GM18499 (cell line): ENCODE measurements around the gene SBK2.

Experiments used
- ATAC-seq: cut with Tn5 transposase; IDR thresholded peaks from one replicate; pipeline ENCODE4 v1.9.1; 2021; ENCODE audit warnings: moderate number of reproducible peaks; ENCODE audit not compliant: insufficient read depth, unreplicated experiment

SBK2 gene

DNA sequence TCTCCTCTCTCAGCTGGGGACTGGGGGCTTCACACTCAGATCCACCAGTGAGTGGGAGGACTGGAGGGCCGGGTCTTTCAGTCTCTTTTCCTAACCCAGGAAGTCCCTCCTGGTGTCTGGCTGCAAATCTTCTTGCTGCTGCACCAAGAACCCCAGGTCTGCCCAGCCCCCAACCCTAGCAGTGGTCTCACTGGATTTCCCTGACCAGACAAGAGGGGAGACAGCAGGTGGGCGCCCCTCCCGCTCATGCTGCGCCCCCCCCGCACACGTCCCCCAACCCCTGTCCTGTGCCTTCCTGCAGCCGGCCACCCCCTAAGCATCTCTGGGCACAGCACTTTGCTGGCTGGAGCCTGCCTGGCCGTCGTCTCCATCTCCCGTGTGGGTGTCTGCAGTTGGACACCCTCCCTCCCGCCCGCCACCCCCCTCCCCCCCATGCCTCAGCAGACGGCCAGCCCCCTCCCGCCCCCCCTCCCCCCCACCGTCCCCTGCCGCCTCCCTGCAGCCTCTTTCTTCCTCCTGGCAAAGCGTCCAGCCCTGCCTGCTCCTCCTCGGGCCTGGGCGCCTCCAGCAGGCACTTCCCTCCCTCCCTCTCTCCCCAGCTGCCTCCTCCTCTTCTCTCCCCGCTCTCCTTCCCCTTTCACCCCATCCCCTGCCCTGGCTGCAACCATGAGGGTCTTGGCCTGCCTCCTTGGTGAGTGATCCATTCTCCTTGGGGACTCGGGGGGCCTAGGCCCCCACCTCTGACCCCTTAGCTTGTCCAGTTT lies 48.8 kb downstream of the SBK2 start, which contains the start of gene SSC5D:
TSS of gene SSC5D (plus strand) at position 513 of the 764 bp plus-strand sequence. CDS start at position 667, 154 bp downstream.
- ATAC-seq, result no peak

DNA sequence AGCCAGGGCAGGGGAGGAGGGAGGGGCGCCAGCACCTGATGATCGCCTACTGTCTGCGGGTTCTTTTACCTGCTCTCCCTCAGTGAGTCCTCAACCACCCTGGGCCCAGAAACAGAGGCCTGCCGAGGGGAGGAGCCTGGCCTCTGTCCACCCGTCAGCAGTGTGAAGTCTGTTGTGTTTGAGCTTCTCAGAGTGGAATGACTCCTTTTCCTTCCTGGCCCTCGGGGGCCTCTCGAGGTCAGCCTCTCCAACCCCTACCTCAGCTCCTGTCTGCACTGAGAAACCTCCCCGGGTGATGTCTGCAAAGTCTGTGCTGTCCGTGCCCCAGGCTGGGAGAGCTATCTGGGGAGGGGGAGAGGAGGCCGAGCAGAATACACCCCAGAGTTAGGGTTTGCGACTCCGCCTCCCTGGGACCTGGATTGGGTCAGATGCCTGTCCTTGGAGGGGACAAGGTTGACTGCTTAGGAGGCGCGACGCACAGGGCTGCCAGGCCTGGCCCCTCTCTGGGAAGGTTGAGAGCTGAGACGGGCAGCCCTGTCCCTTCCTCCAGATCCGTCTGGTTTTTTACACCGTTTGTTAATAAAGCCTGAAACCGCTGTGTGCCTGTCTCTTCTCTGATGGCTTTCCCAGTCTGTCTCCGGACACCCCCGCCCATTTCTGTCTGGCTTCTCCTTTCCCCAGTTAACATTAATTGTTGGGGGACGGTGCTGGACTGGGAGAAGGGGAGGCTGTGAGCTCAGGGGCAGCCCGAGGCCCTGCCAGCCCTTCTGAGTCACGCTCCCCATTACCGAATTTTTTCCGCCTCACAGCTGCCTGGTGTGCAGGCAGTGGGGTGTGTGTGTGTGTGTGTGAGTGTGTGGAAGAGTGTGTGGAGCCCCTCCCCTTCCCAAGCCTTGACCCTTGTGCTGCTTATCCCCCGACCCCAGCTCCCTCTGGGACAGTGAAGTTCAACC lies 49.7 kb downstream of the SBK2 start:
- ATAC-seq, result no peak

DNA sequence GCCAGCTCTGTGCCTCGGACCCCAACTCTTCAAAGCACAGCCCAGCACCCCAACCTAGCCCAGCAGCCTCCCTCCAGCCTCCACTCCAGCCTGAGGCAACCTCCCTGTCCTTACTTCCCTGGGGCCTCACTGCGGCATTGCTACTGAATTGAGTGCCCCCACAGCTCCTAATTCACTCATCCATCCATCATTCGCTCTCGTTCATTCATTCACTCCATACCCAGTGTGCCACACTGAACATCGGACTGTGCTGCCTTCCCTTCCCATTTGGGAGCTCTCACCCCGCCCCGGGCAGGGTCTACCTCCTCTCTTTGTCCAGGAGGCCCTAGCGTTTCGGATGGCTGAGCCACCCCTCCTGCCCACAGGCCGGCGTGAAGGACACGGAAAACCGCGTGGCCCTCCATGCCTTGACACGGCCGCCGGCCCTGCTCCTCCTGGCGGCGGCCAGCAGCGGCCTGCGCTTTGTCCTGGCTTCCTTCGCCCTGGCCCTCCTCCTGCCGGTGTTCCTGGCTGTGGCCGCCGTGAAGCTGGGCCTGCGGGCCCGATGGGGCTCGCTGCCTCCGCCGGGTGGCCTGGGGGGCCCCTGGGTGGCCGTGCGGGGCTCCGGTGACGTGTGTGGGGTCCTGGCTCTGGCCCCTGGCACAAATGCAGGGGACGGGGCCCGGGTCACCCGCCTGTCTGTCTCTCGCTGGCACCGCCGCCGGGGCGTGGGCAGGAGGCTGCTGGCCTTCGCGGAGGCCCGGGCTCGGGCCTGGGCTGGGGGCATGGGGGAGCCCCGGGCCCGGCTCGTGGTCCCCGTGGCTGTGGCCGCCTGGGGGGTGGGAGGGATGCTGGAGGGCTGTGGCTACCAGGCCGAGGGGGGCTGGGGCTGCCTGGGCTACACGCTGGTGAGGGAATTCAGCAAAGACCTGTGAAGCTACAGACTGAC lies 50.6 kb downstream of the SBK2 start:
- no peak for ATAC-seq

DNA sequence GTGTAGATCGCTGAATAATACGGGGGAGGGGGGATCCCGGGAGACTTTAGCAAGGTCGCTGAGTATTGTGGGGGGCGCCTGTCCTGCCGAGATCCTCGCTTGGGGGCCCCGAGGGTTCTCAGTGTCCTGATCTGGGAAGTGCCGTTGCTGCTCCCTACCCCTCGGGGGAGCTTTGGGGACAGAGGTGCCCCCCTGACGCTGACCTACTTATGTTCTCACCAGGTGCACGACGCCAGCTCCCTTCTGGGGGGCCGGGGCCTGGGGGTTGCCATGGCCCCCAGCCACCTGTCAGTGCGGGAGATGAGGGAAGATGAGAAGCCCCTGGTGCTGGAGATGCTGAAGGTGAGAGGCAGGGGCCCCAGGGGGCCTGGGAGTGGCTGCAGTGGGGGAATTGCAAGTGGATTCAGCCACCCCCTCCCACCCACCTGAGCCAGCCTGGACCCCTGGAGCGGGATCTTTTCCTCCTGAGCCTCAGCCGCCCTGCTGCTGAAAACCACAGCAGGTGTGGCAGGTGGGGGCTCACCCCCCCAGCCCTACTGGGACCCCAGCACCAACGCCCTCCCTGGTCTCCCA lies 51.4 kb downstream of the SBK2 start:
- no peak for ATAC-seq

DNA sequence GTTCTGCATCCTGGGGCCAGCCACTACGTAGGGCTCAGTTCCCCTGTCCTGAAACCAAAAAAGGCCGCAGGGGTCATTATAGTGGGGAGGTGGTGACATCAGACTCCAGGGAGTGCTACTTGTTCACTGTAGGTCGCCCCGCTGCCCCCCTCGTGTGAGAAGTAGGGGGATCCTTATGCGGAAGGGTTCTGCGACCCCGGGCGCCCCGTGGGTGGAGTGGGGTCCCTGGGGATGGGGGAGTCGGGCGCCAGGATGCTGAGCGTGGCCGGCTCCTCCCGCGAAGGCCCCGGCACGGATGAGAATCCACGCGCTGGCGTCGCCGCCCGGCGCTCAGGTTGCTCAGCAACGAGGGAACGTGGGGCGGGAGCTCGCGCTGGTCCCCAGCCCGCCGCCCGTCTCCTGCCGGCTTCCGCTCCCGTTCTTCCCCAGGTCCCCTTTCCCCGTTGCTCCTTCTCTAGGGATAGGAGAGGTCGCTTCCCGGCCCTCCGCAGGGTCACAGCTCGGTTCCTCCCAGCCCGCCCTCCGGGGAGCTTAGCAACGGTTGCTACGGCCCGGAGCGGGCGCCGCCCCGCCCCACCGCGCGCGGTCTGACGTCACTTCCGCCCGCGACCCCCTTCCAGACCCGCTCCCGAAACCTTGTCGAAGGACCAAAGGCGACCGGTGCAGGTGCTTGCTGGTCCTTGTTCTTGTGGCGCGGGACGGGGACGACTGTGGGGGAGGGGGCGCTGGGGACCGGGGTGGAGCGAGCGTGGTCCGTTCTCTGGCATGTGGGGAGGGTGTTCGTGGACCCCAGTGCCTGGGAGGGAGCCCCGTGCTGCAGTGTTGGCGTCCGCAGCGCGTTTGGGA lies 52.1 kb downstream of the SBK2 start, which contains the start of gene NAT14:
TSS of gene NAT14 (plus strand) at position 596 of the 846 bp plus-strand sequence. CDS start 521 bp downstream, outside the sequence.
- ATAC-seq, result no peak

DNA sequence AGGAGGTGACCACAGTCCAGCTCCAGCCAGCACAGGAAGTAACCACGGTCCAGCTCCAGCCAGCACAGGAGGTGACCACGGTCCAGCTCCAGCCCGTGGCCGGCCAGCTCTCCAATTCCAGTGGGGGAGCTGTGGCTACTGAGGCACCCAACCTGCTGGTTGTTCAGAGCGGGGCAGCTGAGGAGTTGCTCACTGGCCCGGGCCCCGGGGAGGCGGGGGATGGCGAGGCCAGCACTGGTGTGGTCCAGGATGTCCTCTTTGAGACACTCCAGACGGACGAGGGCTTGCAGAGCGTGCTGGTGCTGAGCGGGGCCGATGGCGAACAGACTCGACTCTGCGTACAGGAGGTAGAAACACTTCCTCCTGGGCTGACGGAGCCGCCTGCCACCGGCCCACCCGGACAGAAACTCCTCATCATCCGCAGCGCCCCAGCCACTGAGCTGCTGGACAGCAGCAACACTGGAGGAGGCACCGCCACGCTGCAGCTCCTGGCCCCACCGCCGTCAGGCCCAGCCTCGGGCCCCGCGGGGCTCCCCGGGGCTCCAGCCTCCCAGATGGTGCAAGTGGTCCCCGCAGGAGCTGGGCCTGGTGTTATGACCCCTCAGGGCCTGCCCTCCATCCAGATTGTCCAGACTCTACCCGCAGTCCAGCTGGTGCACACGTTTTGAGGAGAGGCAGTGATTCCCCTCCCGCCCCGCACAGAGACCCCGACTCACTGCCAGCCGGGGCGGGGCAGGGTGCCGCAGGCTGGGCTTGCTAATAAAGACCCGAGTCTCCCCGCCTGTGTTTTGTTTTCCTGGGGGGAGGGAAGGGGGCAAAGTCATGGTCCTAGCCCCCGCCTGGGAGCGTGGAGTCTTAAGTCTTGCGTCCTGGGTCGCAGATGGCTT lies 53.0 kb downstream of the SBK2 start:
- ATAC-seq, result no peak

DNA sequence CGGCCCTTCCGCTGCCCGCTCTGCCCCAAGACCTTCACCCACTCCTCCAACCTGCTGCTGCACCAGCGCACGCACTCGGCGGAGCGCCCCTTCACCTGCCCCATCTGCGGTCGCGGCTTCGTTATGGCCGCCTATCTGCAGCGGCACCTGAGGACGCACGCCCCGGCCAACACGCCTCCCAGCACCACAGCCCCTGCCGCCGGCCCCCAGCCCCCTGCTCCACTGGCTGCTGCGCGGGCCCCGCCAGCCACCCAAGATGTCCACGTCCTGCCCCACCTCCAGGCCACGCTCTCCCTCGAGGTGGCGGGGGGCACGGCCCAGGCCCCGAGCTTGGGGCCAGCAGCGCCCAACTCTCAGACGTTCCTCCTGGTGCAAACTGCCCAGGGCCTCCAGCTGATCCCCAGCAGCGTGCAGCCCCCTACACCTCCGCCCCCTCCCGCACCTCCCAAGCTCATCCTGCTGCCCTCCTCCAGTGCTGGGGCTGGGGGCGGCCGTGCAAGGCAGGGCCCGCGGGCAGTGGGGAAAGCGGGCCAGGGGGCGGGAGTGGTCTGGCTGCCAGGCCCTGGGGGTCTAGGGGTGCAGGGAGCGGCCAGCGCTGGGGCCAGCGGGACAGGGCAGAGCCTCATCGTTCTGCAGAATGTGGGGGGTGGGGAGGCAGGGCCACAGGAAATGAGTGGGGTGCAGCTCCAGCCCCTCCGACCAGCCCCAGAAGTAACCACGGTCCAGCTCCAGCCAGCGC lies 53.8 kb downstream of the SBK2 start:
- ATAC-seq, result no peak

DNA sequence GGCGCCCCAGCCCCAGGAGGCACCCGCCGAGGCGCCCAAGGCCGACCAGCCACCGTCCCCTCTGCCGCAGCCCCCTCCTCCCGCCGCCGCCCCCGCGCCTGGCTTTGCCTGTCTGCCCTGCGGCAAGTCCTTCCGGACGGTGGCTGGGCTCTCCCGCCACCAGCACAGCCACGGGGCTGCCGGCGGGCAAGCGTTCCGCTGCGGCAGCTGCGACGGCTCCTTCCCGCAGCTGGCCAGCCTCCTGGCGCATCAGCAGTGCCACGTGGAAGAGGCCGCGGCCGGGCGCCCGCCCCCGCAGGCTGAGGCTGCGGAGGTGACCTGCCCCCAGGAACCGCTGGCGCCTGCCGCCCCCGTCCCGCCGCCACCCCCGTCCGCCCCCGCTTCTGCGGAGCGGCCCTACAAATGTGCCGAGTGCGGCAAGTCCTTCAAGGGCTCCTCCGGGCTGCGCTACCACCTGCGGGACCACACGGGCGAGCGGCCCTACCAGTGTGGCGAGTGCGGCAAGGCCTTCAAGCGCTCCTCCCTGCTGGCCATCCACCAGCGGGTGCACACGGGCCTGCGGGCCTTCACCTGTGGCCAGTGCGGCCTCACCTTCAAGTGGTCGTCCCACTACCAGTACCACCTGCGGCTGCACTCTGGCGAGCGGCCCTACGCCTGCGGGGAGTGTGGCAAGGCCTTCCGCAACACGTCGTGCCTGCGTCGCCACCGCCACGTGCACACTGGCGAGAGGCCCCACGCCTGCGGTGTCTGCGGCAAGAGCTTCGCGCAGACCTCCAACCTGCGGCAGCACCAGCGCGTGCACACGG lies 54.6 kb downstream of the SBK2 start:
- no peak for ATAC-seq

DNA sequence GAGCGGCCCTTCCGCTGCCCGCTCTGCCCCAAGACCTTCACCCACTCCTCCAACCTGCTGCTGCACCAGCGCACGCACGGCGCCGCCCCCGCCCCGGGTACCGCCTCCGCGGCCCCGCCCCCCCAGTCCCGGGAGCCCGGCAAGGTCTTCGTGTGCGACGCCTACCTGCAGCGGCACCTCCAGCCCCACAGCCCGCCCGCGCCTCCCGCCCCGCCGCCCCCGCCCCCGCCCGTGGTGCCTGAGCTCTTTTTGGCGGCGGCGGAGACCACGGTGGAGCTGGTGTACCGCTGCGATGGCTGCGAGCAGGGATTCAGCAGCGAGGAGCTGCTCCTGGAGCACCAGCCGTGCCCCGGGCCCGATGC lies 55.2 kb downstream of the SBK2 start:
- ATAC-seq, result no peak

DNA sequence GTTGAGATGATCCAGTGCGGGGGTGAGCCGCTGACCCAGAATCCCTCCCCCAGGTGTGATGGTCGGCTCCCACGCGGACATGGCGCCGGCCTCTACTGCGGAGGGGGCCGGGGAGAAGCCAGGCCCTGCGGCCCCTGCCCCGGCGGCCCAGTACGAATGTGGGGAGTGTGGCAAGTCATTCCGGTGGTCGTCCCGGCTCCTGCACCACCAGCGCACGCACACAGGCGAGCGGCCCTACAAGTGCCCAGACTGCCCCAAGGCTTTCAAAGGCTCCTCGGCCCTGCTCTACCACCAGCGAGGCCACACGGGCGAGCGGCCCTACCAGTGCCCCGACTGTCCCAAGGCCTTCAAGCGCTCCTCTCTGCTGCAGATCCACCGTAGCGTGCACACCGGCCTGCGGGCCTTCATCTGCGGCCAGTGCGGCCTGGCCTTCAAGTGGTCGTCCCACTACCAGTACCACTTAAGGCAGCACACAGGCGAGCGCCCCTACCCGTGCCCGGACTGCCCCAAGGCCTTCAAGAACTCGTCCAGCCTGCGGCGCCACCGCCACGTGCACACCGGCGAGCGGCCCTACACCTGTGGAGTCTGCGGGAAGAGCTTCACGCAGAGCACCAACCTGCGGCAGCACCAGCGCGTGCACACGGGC lies 55.7 kb downstream of the SBK2 start:
- ATAC-seq, result no peak

DNA sequence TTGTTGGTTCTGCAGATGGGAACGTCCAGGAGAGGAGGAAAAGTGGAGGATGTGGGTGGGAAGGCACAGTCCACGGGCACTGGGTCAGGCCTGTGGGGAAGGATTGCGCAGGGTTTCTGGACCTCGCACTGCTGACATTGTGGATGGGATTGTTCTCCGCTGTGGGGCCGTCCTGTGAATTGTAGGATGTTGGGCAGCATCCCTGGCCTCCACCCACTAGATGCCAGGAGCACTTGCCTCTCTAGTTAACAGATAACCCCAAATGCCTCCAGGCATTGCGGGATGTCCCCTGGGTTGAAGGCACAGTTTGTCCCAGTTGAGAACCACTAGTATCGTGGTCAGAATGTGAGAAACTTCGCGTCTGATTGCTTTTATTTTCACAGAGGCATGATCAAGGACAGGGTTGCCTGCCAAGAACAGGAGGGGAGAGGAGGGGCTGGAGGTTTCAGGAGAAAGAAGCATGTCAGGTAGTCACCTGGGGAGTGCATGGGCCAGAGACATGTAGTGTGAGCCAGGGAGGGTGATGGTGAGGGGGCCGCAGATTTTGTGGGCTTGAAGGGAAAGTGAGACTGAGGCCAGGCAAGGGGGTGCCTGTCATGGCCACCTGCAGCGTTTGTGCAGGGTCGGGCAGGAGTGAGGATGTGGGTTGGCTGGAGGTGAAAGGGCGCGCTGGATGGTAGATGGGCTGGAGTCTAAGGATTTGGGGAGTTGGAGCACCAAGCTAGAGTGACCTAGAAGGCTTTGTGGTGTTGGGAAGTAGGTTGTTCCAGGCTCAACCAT lies 57.3 kb downstream of the SBK2 start:
- ATAC-seq, result no peak

DNA sequence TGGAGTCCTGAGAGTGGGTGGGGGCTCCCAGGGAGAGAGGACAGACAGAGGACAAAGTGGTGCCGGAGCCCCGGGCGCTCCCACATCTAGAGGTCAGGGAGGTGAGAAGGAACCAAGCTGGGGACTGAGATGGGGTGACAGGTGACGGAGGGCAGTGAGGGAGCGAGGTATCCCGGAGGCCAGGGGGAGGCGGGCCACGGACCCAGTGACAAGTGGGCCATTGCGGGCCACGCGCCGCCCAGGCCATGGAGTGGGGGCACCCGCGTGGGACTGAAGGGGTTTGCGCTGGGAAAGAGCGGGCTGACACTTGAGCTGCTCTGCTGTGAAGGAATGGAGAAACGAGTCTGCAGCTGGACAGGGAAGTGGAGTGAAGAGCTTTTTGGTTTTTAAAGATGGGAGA lies 57.9 kb downstream of the SBK2 start:
- no peak for ATAC-seq
